GM19324 (cell line): ENCODE data around the gene ODC1.

Source experiments
- ATAC-seq: cut with Tn5 transposase; IDR thresholded peaks from one replicate; pipeline ENCODE4 v1.9.1; 2021; ENCODE audit warnings: mild to moderate bottlenecking, moderate library complexity; ENCODE audit not compliant: unreplicated experiment, low FRiP score

ODC1 gene

DNA sequence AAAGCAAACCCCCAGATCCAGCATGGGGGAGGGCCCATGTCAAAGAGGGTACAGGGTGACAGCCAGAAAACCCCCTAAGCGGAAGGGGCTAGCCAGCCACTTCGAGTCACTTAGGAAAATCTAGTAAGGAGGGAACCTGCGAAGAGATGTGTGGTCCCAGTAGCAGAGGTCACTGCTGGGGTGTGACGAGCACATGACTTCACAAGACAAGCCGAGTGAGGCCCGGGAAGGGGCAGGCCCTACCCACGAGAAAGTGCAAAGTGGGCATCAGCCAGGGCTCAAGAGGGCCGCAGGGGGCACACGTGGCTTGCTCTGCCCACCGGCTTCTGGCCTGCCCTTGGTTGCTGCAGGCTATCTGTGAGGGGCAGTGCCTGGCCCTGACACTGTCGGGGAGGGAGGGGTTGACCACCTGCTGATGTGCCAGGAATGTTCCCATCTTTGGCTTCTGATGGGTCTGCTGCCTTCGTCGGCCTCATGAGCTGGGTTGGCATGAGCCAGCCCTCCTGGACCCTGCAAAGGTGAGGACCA is 11.5 kb downstream of the ODC1 start:
- no peak for ATAC-seq

DNA sequence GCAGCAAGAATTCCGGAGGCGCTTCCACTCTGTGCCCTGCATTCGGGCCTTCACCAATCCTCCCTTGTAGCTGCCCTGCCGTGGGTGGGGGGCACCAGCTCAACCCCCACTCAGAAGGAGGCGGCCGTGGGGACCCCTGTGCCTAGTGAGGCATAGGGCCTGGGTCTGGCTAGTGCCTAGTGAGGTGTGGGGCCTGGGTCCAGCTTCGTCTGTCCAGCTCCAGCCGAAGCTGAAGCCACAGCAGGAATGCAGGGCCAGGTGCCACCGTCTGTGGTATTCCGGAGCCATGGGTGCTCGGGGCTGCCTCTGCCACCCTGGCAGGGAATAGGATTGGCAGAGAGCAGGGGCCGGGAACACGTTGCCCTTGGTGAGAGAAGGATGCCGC is 12.3 kb downstream of the ODC1 start:
- no peak for ATAC-seq

DNA sequence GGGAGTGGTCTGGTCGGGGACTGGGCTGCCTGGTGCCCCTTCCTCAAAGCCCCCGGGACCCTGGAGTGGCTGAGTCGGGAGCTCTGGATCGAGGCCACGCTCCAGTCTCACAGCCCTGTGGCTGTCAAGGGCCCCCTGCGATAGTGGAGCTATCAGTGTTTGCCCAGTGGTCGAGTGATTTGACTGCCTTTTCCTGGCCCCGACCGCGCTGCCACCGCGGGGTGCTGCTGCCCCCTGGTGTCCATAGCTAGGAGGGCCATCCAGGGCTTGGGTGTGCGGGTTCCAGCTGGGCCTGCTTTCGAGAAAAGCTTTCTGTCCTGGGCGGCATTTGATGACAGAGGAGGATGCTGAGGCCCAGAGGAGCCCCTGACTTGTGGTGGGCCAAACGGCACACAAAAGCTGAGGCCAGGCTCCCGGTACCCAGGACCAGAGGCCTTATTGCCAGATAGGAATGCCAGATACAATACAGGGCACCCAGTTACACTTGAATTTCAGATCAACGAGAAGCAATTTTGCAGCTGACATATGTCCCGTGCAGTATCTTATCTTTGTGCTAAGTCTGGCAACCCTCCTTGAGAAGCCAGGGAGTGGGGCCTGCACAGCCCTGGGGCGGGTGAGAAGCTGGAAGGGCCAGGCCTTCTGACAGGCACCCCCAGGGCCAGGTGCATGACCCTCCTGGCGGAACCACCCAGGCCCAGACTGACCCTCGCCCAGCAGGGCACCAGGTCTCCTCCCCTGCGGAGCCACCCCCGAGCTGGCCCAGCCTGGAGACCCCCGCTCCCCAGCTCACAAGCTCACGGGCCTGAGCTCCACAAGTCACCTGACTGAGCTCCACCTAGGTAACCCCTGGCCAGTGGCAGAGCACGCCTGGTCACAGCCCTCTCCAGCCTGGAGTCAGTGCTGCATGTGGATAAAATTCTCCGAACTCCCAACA is 13.0 kb downstream of the ODC1 start:
- peak; percentile 49 for ATAC-seq

DNA sequence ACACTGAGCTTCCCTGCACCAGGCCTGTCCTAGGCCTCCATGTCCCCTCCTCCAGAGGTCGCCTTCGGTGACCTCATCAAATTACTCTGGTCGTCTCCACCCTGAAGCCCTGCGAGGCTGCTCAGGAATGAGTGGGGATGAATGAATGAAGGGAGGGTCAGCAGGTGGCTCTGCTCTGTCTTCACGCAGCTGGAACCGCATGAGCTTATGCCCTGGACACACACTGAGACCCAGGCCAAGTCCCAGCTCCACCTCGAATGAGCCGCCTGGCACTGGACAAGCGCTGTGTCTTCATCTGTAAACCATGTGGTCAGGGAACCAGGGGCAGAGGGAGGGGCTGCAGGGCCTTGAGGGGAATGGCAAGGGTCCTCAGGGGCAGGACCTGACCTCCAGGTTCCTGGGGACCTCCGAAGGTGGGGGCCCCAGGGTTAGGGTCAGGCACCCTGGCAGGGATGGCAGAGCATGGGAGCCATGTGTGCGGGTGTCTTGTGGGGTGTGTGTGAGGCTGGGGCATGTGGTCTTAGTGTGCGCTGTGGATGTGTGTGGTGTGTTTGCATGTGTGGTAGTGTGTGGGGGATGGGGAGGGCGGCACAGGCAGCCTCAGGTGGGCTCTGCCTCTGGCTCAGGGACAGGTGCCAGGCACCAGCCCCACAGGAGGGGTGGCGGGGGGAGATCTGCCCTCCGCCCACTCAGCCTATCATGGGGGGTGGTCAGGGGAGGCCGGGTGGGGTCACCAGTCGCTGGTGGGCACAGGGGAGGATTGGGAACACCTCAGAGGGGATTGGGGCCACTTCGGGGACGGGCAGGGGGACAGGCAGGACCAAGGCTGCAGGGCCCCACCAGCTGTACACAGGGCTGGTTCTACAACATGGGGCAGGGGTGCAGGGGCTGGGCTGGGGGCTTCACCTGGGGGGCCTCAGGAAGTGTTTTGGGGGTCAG is 13.9 kb downstream of the ODC1 start:
- no peak for ATAC-seq

DNA sequence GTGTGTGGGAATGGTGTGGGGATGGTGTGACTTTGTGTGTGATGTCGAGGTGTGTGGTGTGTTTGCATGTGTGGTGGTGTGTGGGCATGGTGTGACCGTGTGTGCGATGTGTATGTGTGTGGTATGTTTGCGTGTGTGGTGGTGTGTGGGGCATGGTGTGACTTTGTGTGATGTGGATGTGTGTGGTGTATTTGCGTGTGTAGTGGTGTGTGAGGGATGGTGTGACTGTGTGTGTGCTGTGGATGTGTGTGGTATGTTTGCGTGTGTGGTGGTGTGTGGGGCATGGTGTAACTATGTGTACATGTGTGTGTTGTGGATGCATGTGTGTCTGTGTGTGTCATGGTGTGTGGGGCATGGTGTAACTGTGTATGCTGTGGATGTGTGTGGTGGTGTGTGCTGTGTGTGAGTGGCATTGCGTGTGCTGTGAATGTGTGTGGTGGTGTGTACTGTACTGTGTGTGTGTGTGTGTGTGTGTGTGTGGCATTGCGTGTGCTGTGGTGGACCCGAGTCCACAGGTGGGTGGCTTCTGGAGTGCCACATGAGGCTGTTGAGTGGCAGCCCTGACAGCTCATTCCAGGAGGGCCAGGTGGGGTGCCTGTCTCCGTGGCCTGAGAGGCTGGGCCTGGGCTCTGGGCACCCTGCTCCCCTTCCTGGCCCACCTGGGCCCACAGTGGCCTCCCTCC is 14.7 kb downstream of the ODC1 start:
- no peak for ATAC-seq

DNA sequence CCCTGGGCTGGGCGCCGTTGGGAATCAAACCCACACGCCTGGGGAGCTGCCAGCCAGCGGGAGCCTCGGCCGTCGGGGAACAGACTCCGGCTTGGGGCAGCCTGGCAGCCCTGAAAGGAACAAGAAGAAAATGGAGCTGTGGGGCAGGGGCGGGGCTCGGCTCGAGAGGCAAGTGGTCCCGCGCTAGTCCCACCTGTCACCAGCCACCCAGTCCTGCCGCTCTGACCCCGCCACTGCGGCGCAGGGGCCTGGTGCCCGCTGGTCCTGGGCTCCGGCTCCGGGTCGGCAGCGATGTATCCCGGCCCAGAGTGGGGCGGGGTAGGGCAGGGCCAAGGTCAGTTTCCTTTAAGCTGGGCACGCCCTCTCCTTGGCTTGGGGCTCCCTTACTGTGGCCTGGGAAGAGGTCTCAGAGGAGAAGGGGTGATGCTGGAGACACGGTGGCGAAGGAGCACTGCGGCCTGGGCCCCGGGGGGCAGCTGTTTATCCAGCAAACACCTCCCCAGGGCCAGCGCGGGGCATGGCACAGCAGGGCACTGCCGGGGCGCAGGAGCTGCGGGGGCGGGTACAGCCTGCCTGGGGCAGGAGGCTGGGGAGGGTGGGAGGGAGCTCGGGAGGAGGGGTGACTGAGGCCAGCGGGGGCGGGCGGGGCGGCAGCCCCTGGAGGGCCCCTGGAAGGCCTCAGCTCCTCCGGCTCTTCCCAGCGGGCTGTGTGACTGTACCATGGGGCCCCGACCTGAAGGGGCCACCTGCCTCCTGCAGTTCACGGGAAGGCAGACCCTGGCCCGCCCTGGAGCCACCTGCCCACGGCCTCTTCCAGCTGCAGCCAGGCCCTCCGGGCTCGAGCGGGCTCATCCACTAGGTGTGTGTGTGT is 15.6 kb downstream of the ODC1 start:
- no peak for ATAC-seq

DNA sequence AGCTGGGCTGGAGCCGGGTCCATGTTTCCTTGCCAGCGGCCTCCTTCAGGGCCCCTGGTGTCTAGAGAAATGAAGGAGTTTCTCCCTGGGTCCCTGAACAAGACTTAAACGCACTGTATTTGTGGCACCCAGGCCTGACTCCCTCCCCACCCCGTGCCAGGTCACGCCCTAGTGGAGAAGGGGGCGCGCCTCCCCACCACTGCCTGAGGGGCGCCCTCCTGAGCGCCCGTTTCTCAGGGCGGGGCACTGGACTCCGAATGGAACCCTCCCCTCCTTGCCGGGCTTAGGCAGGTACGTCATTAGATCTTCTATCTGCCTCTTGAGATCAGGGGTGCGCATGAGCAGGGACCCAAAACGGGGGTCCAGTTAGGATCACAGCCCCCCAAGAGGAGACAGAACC is 16.3 kb downstream of the ODC1 start:
- no peak for ATAC-seq

DNA sequence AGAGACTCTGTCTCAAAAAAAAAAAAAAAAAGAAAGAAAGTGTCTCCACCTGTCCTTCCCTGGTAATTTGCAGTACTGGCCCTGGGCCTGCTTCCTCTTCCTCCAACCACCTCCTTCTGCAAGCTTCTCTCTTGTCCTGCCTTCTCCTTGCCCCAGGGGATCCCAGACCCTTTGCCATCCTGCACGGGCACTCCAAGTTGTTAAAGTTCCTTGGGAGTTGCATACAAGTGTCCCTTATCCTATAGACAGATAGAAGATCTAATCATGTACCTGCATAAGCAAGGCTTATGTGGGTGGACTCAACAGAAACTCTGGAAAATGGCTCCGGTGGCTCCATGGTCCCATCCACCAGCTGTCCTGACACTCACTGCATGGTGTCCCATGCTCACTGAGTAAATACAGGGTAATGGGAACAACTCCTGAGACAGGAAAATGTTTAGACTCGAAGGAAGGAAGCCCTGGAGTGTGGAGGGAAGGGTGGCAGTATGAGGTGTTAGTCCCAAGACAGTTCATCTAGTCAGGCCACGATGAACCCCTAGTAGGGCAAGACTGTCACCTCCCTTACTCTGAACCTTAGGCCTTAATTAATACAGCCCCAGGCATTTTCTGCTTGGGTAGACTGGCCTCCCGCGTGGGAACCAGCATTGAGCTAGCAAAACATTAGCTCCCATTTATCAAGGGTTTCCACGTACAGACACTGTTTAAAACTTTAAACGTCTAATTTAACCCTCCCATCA is 17.1 kb downstream of the ODC1 start:
- ATAC-seq: no peak

DNA sequence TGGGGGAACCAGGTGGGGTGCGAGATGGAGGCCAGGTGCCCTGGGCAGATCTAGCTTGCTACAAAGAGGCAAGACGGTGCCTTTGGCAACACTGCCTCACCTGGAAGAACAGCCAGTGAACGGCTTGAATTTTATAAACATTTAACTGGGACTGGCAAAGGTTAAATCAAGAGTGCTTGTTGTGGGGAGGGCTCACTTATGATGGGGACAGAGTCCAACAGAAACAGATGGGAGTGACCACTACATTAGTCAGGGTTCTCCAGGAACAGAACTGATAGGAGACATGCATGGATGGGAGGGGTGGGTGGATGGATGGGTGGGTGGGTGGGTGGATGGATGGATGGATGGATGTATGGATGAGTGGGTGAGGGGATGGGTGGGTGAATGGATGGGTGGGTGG is 19.2 kb downstream of the ODC1 start:
- no peak for ATAC-seq

DNA sequence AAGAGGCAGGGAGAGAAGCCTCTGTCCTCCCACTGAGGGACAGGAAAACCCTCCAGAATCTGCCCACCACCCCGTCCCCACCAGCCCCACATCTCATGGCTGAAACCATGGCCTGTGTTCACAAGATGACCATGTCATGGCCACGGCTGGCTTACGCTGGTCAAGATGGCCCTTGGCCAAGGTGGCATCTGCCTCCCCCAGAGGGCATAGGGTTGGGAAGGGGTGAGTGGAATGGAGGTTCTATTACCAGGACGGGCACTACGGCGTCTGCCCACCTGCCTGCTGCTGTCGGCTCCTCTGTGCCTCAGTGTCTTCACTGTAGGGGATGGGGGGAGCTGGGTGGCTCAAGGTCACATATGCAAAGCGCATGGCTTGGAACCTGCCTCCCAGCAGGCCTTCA is 19.8 kb downstream of the ODC1 start:
- no peak for ATAC-seq

DNA sequence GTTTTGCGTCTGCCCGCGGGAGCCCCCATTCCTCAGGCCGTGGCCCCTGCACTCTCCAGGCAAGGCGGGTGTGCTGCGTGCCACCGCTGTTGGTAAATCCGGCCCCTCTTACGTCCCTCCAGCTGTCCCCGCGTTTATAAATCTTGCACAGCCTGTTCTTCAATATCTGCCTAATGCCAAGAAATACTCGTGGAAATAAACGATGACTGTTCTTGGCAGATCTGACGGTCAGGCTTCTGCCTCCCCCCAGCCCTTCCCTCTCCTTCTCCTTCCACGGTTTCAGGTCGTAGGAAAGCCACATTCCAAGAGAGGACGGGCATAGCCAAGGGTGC is 20.5 kb downstream of the ODC1 start:
- ATAC-seq: no peak

DNA sequence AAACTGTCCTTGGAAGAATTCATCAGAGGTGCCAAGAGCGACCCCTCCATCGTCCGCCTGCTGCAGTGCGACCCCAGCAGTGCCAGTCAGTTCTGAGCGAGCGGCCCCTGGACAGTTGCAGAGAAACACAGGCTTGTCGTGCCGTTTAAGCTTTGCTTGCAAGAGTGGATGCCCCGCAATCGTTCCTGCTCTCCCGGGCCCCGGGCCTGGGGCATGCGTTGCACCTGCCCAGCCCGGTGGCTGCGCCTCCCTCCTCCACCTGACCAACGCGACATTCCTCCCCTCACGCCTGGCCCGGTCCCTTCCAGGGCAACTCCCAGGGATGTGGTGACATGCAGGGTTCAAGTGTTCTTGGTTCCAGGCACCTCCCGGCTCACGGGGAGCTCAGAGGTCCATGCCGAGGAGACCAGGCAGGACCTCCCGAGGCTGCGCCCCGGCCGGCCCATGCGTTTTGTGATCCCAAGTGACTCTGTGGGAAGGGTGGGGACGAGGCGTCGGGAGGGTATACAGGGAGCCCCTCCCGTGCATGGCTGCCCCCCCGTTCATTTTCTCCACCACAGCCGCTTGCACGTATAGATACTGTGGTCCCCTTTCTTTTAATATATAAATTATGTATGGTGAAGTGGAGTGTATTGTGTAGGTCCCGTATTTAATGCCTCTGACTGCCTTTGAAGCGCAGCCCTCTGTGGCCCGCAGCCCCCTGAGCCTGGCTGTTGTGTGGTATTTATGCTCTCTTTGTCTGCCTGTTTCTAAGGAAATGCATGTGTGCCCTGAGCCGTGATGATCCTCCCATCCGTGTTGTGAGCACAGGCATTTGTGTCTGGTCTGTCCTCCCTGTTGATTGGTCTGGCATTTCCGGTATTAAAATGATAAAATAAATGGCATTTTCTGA is 21.2 kb downstream of the ODC1 start:
- no peak for ATAC-seq

DNA sequence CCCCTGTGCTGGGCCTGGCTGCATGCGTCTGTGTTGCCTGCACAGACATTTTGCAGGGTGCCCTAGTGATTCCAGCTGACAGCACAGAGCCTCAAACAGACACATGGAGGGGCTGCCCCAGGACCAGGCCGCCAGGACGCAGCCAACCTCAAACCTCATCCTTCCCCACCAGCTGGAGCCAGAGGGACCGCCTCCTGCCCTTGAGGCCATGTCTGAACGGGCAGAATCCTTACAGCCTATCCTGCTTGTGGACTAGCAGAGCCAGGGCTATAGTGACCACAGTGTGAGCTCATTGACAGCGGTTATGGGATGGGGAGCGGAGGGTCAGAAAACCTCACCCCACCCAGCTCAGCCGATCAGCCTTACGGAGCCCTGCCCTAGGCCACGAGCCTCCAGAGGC is 22.4 kb downstream of the ODC1 start:
- ATAC-seq: no peak

DNA sequence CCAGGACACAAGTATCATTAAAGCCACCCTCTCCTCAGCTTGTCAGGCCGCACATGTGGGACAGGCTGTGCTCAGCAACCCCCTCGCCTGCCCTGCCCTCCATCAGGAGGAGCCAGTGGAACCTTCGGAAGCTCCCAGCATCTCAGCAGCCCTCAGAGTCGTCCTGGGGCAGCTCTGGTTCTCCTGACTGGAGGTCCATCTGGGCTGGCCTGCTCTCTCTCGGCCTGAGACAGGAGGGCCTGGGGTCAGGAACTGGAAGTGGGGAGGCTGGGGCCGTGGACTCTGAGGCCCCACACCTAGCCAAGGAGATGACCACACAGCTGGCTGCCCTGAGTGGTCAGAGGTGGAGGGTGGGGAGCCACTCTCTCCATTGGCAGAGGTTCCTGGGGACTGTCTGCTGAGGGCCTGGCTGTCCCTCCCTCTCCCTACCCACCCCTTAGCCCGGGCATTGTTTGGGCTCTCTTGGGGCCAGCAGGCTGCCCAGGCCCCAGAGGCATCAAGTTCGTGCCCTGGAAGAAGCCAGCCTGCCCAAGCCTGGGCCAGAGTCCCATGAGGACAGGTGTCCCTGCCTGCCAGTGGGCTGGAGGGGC is 23.1 kb downstream of the ODC1 start:
- no peak for ATAC-seq

DNA sequence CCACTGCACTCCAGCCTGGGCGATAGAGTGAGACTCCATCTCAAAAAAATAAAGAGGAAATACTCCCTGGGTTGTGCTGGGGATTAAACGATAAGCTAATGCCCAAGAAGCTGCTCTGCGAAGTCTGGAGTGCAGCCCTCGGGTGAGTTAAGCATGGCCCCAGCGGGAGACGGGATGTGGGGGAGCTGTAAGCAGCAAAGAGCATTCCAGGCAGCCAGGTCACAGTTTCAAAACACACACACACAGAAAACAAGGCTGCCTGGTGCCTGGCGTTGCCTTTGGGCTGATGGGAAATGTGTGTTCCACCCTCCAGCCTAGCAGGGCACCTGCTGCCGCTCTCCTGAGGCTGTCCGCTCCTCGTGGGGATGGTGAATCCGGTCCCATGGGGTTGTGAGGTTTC is 24.1 kb downstream of the ODC1 start:
- ATAC-seq: no peak

DNA sequence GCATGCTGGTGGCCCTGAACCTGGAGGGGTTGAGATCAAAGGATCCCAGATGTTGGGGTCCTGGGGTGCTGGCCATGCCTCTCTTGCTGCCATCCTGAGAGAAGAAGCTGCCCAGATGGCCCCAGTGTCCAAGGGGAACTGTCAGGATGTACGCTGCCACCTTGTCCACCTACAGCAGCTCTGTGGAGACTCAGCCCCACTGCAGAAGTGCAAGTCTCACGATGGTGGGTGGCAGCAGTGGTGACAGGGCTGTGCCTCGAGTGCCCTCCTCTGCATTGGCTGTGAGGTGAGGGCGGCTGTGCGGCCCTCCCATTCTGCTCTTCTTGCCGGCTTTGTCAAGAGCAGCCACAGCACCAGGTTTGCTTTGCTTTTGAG is 24.7 kb downstream of the ODC1 start:
- ATAC-seq: no peak

DNA sequence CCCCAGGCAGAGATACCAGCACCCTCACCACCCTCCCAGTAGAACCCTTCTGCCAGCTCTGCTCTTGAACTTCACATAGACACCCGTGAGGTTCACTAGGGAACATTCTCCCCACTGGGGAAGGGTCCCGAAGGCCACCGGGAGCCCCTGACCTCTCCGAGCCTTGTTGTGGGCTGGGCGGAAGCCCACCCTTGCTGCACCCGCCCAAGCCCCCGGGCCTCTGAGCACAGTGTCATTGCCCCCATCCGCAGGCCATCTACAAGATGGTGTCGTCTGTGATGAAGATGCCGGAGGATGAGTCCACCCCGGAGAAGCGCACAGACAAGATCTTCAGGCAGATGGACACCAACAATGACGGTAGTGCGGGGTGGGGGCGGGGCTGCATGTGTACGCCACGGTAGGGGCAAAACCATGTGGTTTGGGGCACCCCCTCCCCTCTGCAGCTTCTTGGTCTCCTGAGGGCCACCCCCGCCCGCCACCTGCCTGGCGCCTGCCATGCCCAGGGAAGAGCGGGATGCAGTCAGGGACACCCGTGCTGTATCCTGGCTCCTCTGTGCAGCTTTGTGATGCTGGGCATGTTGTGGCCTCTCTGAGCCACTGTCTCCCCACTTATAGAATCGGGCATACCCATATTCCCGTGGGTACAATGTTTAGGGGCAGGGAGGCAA is 25.3 kb downstream of the ODC1 start:
- ATAC-seq: no peak
